HepG2 (cell line): ENCODE measurements around the gene FOXR1. TPM values are rescaled to one million over a fixed set of nuclear protein-coding genes. Genes with fewer than 3 reads are reported as not detected.

Experiments
- CEBPZ ChIP-seq: IDR thresholded peaks from 2 replicates; pipeline ENCODE4 v1.6.1; 2012; ENCODE audit warnings: low read length, improper control_type of control experiment
- CERS6 ChIP-seq: sonication (generic); formaldehyde crosslinking; IDR thresholded peaks from 2 replicates; pipeline ENCODE4 v1.5.0; 2020; ENCODE audit warnings: missing genetic modification reagents
- KAT7 ChIP-seq: IDR thresholded peaks from 2 replicates; pipeline ENCODE4 v1.6.1; 2018; ENCODE audit warnings: borderline replicate concordance, missing compliant biosample characterization
- PAXIP1 ChIP-seq: sonication (generic); formaldehyde crosslinking; conservative IDR thresholded peaks from 2 replicates; pipeline ENCODE4 v1.4.0; 2020; ENCODE audit warnings: mild to moderate bottlenecking, missing genetic modification reagents, moderate library complexity
- SOX6 ChIP-seq, 2 experiments: fragments of 450-650 bp in 1 of 2; sonication (generic) in 1 of 2; formaldehyde crosslinking in 1 of 2; IDR thresholded peaks; 2 replicates each; pipeline versions ENCODE4 v1.4.0 to v1.6.1; 2017 to 2020; ENCODE audit warnings: antibody characterized with exemption in 1 of 2, mild to moderate bottlenecking in 1 of 2, missing genetic modification reagents in 1 of 2
- TEAD3 ChIP-seq: optimal IDR thresholded peaks from 2 replicates; pipeline ENCODE3; 2016; ENCODE audit warnings: borderline replicate concordance
- ZNF552 ChIP-seq: sonication (generic); formaldehyde crosslinking; IDR thresholded peaks from 2 replicates; pipeline ENCODE4 v1.9.0; 2022; ENCODE audit warnings: missing genetic modification reagents, mild to moderate bottlenecking, borderline replicate concordance
- ZNF780A ChIP-seq: sonication (generic); formaldehyde crosslinking; IDR thresholded peaks from 2 replicates; pipeline ENCODE4 v1.8.0; 2022; ENCODE audit warnings: mild to moderate bottlenecking, missing genetic modification reagents, moderate library complexity
- polyA plus RNA-seq, 8 experiments: library from polyadenylated mRNA; depleted of rRNA in 3 of 8; stranded (reverse) in 7 of 8; unstranded in 1 of 8; fragments of >200 nt; fragmentation: Illumina TruSeq in 4 of 8; extraction: Trizol in 4 of 8; gene quantifications; 2 replicates each; pipeline versions ENCODE4 v1.2.1 to v1.2.3, GENCODE V29; 2011 to 2016; ENCODE audit warnings: low read depth in 4 of 8, missing spikeins in 1 of 8, mixed read lengths in 1 of 8; ENCODE audit not compliant: insufficient read depth in 1 of 8
- total RNA-seq, 5 experiments: library from RNA; depleted of rRNA; stranded (reverse); fragments of >200 nt; fragmentation: Illumina TruSeq; extraction: Trizol; gene quantifications; 2 replicates each; pipeline ENCODE4 v1.2.3, GENCODE V29; 2016; ENCODE audit warnings: low read depth in 1 of 5
- TF ChIP-seq, protein P1 (sequence below): IDR thresholded peaks from 2 replicates; pipeline ENCODE4 v1.6.1; 2016; ENCODE audit warnings: low read depth
- TF ChIP-seq, protein P2 (sequence below): sonication (generic); formaldehyde crosslinking; IDR thresholded peaks from 2 replicates; pipeline ENCODE4 v1.5.0; 2020; ENCODE audit warnings: missing genetic modification reagents, mild to moderate bottlenecking, borderline replicate concordance

Gene FOXR1
- total and polyA plus RNA-seq, 2 of the 13 experiments (the other 11 are each of a cell fraction or from before 2014, with no cell fraction given): not detected

GRCh38 chr11:118998388-118998717 is 26.8 kb downstream of the FOXR1 start (continued):
- TF ChIP-seq, protein P1, sequence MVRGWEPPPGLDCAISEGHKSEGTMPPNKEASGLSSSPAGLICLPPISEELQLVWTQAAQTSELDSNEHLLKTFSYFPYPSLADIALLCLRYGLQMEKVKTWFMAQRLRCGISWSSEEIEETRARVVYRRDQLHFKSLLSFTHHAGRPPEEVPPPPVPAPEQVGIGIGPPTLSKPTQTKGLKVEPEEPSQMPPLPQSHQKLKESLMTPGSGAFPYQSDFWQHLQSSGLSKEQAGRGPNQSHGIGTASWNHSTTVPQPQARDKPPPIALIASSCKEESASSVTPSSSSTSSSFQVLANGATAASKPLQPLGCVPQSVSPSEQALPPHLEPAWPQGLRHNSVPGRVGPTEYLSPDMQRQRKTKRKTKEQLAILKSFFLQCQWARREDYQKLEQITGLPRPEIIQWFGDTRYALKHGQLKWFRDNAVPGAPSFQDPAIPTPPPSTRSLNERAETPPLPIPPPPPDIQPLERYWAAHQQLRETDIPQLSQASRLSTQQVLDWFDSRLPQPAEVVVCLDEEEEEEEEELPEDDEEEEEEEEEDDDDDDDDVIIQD: no peak
- no peak for TF ChIP-seq ZNF552 (CRISPR knock-in tag)
- TF ChIP-seq PAXIP1: no peak
- TF ChIP-seq, protein P2, sequence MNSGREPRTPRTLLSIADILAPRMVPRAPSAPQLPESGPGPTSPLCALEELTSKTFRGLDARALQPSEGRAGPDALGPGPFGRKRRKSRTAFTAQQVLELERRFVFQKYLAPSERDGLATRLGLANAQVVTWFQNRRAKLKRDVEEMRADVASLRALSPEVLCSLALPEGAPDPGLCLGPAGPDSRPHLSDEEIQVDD: peak; percentile 65; the same call in 1 of the 2 replicates
- no peak for TF ChIP-seq CERS6
- TF ChIP-seq CEBPZ: no peak
- TF ChIP-seq SOX6 (IDR thresholded peaks at IDR 0.05): no peak
- no peak for TF ChIP-seq SOX6 (CRISPR knock-in tag; IDR thresholded peaks at IDR 0.05)
- no peak for TF ChIP-seq ZNF780A (CRISPR knock-in tag)
- no peak for TF ChIP-seq TEAD3 (CRISPR knock-in tag)
- TF ChIP-seq KAT7 (CRISPR knock-in tag): 0 out of 2 replicates have a peak, but pooled peaks have one; percentile 17
